K562 (cell line): ENCODE results near the gene USP50. TPM values are rescaled to one million over a fixed set of nuclear protein-coding genes. Genes with fewer than 3 reads are reported as not detected.

Experiments
- ATAC-seq: fragments of 200-7000 bp; cut with Tn5 transposase; 3 replicates; pipeline ENCODE4 v1.9.1; 2020; ENCODE audit warnings: moderate library complexity
- BruUV-seq: library from RNA; stranded (reverse); fragments of 400-500 nt; replicated peaks from 2 replicates; lab custom pipeline; 2021; lab: Mats Ljungman, UMichigan
- CTCF ChIA-PET: fragments of 300-600 bp; formaldehyde crosslinking; extraction: SDS; loops from one replicate; lab custom pipeline; 2021; ENCODE audit warnings: low intra/inter-chr PET ratio; lab: Yijun Ruan, JAX
- POLR2A ChIA-PET: fragments of 300-600, 350-650 bp; sonication (Branson Sonifier 250); formaldehyde crosslinking; extraction: SDS; loops from one replicate; lab custom pipeline; 2021; ENCODE audit warnings: antibody characterized with exemption, inconsistent platforms; lab: Yijun Ruan, JAX
- DNase-seq, 4 experiments: peaks; one replicate each; pipeline versions ENCODE4 v3.0.0 to v3.0.0-alpha.2; 2011 to 2018; ENCODE audit warnings: low spot score in 3 of 4, mixed read lengths in 3 of 4; ENCODE audit errors: extremely low read depth in 1 of 4
- FAIRE-seq: peaks from 2 replicates; lab custom pipeline; 2011; peaks lifted over from hg19 to GRCh38; lab: Jason Lieb, UNC
- H2AFZ ChIP-seq: 2 replicates; pipeline ENCODE4 v1.6.0; 2011; ENCODE audit warnings: low read depth, low read length, control low read depth, inconsistent platforms
- H3K27ac ChIP-seq: fragments of 200-600 bp; 3 replicates; pipeline ENCODE4 v1.8.0; 2011; ENCODE audit warnings: low read depth, mild to moderate bottlenecking, control low read depth, inconsistent platforms, low read length, moderate library complexity, mixed read lengths; ENCODE audit errors: extremely low read depth
- H3K27me3 ChIP-seq, 2 experiments: fragments of 300-600 bp in 1 of 2; 2 replicates in 1 of 2; 3 replicates in 1 of 2; pipeline versions ENCODE4 v1.6.0 to v1.8.0; 2011; ENCODE audit warnings: inconsistent platforms in 2 of 2, low read length in 2 of 2, mild to moderate bottlenecking in 1 of 2, mixed read lengths in 1 of 2, moderate library complexity in 1 of 2; ENCODE audit not compliant: control insufficient read depth in 2 of 2, insufficient read depth in 2 of 2
- H3K36me3 ChIP-seq: fragments of 300-600 bp; 3 replicates; pipeline ENCODE4 v1.8.0; 2011; ENCODE audit warnings: mild to moderate bottlenecking, low read length, inconsistent platforms; ENCODE audit not compliant: control insufficient read depth, insufficient read depth
- H3K4me1 ChIP-seq, 2 experiments: fragments of 200-600 bp in 1 of 2; replicated peaks in 1 of 2; 2 replicates in 1 of 2; 3 replicates in 1 of 2; pipeline versions ENCODE4 v1.5.1 to v1.8.0; 2011; ENCODE audit warnings: inconsistent platforms in 2 of 2, low read length in 2 of 2, mild to moderate bottlenecking in 1 of 2, mixed read lengths in 1 of 2, moderate library complexity in 1 of 2; ENCODE audit not compliant: control insufficient read depth in 2 of 2, insufficient read depth in 2 of 2
- H3K4me2 ChIP-seq: 2 replicates; pipeline ENCODE4 v1.6.1; 2011; ENCODE audit warnings: low read length, control low read depth, inconsistent platforms, mixed read lengths; ENCODE audit not compliant: insufficient read depth
- H3K4me3 ChIP-seq: fragments of 200-600 bp; sonication (generic), shearing (Covaris generic); 2 replicates; pipeline ENCODE4 v1.5.1; 2016; ENCODE audit warnings: control low read depth, inconsistent platforms
- H3K79me2 ChIP-seq: fragments of 200-600 bp; 3 replicates; pipeline ENCODE4 v1.8.0; 2011; ENCODE audit warnings: low read length, inconsistent platforms; ENCODE audit not compliant: control insufficient read depth, insufficient read depth
- H3K9ac ChIP-seq, 2 experiments: 2 replicates each; pipeline versions ENCODE4 v1.6.0 to v1.6.1; 2011; ENCODE audit warnings: low read depth in 2 of 2, low read length in 2 of 2, control low read depth in 1 of 2, inconsistent platforms in 1 of 2, mild to moderate bottlenecking in 1 of 2, mixed read lengths in 1 of 2; ENCODE audit not compliant: insufficient read depth in 1 of 2
- H3K9me1 ChIP-seq: one replicate; pipeline ENCODE4 v1.6.0; 2011; ENCODE audit warnings: inconsistent platforms, mild to moderate bottlenecking, low read length, moderate library complexity; ENCODE audit not compliant: control insufficient read depth, insufficient read depth
- H3K9me3 ChIP-seq: replicated peaks from 2 replicates; pipeline ENCODE4 v1.5.1; 2011; ENCODE audit warnings: low read depth, low read length, inconsistent platforms; ENCODE audit not compliant: control insufficient read depth, insufficient read depth
- H4K20me1 ChIP-seq: replicated peaks from 2 replicates; pipeline ENCODE4 v1.6.1; 2011; ENCODE audit warnings: low read length, inconsistent platforms, mixed read lengths; ENCODE audit not compliant: control insufficient read depth, insufficient read depth
- BCOR ChIP-seq: fragments of 450-650 bp; IDR thresholded peaks from 2 replicates; pipeline ENCODE4 v1.6.1; 2016
- HSF4 ChIP-seq: fragments of 250-450 bp; sonication (Bioruptor Pico); IDR thresholded peaks from 2 replicates; pipeline ENCODE4 v2.1.2; 2022; ENCODE audit warnings: mild to moderate bottlenecking, moderate library complexity, borderline replicate concordance
- KDM4B ChIP-seq, 2 experiments: fragments of 450-650 bp in 1 of 2; sonication (generic) in 1 of 2; IDR thresholded peaks; 2 replicates each; pipeline ENCODE4 v1.6.1; 2016 to 2017; ENCODE audit warnings: borderline replicate concordance in 2 of 2, antibody characterized with exemption in 1 of 2, low read depth in 1 of 2, mild to moderate bottlenecking in 1 of 2
- MLX ChIP-seq, 2 experiments: fragments of 450-650 bp in 1 of 2; sonication (generic) in 1 of 2; formaldehyde crosslinking; conservative IDR thresholded peaks; 2 replicates each; pipeline versions ENCODE4 v1.4.0 to v1.8.1; 2020 to 2022; ENCODE audit warnings: mild to moderate bottlenecking in 1 of 2, missing genetic modification reagents in 1 of 2
- MXI1 ChIP-seq: IDR thresholded peaks from 2 replicates; pipeline ENCODE4 v1.6.1; 2011; ENCODE audit warnings: low read depth, mild to moderate bottlenecking, improper control_type of control experiment, low read length
- POU5F1 ChIP-seq: fragments of 150-350 bp; IDR thresholded peaks from 2 replicates; pipeline ENCODE4 v1.6.1; 2014; ENCODE audit warnings: borderline replicate concordance, low read length, low read depth, mild to moderate bottlenecking; ENCODE audit not compliant: partially characterized antibody
- SETDB1 ChIP-seq: IDR thresholded peaks from one replicate; pipeline ENCODE4 v1.6.1; 2012; ENCODE audit warnings: low read length, control low read depth, inconsistent platforms
- STAG1 ChIP-seq: sonication (generic); formaldehyde crosslinking; IDR thresholded peaks from 2 replicates; pipeline ENCODE4 v1.5.0; 2020; ENCODE audit warnings: missing genetic modification reagents, borderline replicate concordance
- SUPT5H ChIP-seq: fragments of 450-650 bp; IDR thresholded peaks from 2 replicates; pipeline ENCODE4 v1.6.1; 2016
- TCFL5 ChIP-seq: fragments of 250-450 bp; sonication (Bioruptor Pico); conservative IDR thresholded peaks from 2 replicates; pipeline ENCODE4 v1.6.1; 2021; ENCODE audit warnings: mild to moderate bottlenecking, moderate library complexity, matching md5 sums
- TEAD4 ChIP-seq, 2 experiments: sonication (generic) in 1 of 2; formaldehyde crosslinking in 1 of 2; IDR thresholded peaks; 2 replicates each; pipeline versions ENCODE4 v1.6.1 to v1.8.0; 2012 to 2022; ENCODE audit warnings: borderline replicate concordance in 1 of 2, inconsistent platforms in 1 of 2, low read length in 1 of 2, mild to moderate bottlenecking in 1 of 2, missing genetic modification reagents in 1 of 2
- ZC3H8 ChIP-seq: fragments of 450-650 bp; IDR thresholded peaks from 2 replicates; pipeline ENCODE4 v1.6.1; 2017
- ZKSCAN1 ChIP-seq: fragments of 150-350 bp; IDR thresholded peaks from 2 replicates; pipeline ENCODE4 v1.6.1; 2016; ENCODE audit warnings: low read depth, low read length
- ZNF217 ChIP-seq: sonication (generic); formaldehyde crosslinking; IDR thresholded peaks from 2 replicates; pipeline ENCODE4 v1.8.0; 2022; ENCODE audit warnings: mild to moderate bottlenecking, missing genetic modification reagents
- ZNF76 ChIP-seq: fragments of 250-450 bp; sonication (Bioruptor Pico); IDR thresholded peaks from 2 replicates; pipeline ENCODE4 v1.4.0; 2020; ENCODE audit warnings: mild to moderate bottlenecking, moderate library complexity, borderline replicate concordance
- WGBS: fragments of 100-300 bp; shearing (Covaris generic); methylation state at CpG from one replicate; pipeline ENCODE4 v1.1.6; 2016; ENCODE audit warnings: low coverage, mixed read lengths; ENCODE audit not compliant: insufficient coverage; ENCODE audit errors: missing lambda C conversion rate; 5-methylcytosine and 5-hydroxymethylcytosine counted together
- in situ Hi-C: fragments of 300-500 bp; cut with MboI; formaldehyde crosslinking; loops from 4 replicates; pipeline ENCODE4 v1.15.0; 2018; ENCODE audit warnings: inconsistent platforms, mixed read lengths
- intact Hi-C: fragments of 100-400 bp; cut with micrococcal nuclease; formaldehyde crosslinking; loops from 2 replicates; pipeline ENCODE4 v1.14.2; 2022
- polyA plus RNA-seq, 8 experiments: library from polyadenylated mRNA; depleted of rRNA in 4 of 8; stranded (reverse) in 5 of 8; unstranded in 3 of 8; fragments of >200 nt; fragmentation: Nextera tagmentation in 2 of 8; fragmentation: Illumina TruSeq in 1 of 8; extraction: Ambion mirVana in 2 of 8; extraction: Trizol in 1 of 8; gene quantifications; 2 replicates each; pipeline versions ENCODE4 v1.2.1 to v1.2.3, GENCODE V29; 2011 to 2014; ENCODE audit warnings: inconsistent platforms in 1 of 8, missing spikeins in 1 of 8
- total RNA-seq, 7 experiments: library from RNA; depleted of rRNA in 6 of 7; stranded (reverse); fragments of >200 nt in 6 of 7; fragmentation: Illumina TruSeq in 2 of 7; extraction: Trizol in 2 of 7; gene quantifications; 2 replicates each; pipeline versions ENCODE4 v1.2.1 to v1.2.3, GENCODE V29; 2011 to 2021; ENCODE audit warnings: low replicate concordance in 1 of 7
- TF ChIP-seq, protein P1 (sequence below): sonication (generic); formaldehyde crosslinking; IDR thresholded peaks from 2 replicates; pipeline ENCODE4 v1.9.0; 2022; ENCODE audit warnings: mild to moderate bottlenecking, missing genetic modification reagents
- TF ChIP-seq, protein P2 (sequence below): fragments of 250-450 bp; sonication (Bioruptor Pico); IDR thresholded peaks from 2 replicates; pipeline ENCODE4 v1.5.1; 2021; ENCODE audit warnings: mild to moderate bottlenecking
- TF ChIP-seq, protein P3 (sequence below), 2 experiments: IDR thresholded peaks in 1 of 2; conservative IDR thresholded peaks in 1 of 2; 2 replicates each; pipeline ENCODE4 v1.6.1; 2016; ENCODE audit warnings: low read depth in 2 of 2, mild to moderate bottlenecking in 1 of 2, missing compliant biosample characterization in 1 of 2, missing genetic modification characterization in 1 of 2, moderate library complexity in 1 of 2

USP50 gene
- total and polyA plus RNA-seq, 9 of the 15 experiments (the other 6 are each of a cell fraction or from before 2014, with no cell fraction given), result not detected

DNA sequence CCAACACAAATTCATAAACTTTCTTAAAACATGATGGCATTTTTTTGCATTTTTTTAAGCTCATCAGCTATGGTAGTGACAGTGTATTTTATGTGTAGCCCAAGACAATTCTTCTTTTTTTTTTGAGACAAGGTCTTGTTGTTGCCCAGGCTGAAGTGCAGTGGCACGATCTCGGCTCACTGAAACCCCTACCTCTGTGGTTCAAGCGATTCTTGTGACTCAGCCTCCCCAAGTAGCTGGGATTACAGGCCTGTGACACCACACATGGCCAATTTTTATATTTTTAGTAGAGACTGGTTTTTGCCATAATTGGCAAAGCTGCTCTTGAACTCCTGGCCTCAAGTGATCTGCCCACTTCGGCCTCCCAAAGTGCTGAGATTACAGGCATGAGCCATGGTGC is 17.3 kb upstream of the USP50 start:
- ATAC-seq, result no peak
- Histone ChIP-seq H3K9ac (no peak overlapping the region), H4K20me1 (no peaks in the 10 kb centered on the region), H3K27me3 (no peaks in the 10 kb centered on the region), H3K4me3 (no peak overlapping the region), H3K4me2 (no peak overlapping the region), H3K79me2 (no peaks in the 10 kb centered on the region), H3K9me3 (no peaks in the 10 kb centered on the region), H2AFZ (no peak overlapping the region), H3K27ac (no peak overlapping the region), H3K4me1 (no peaks in the 10 kb centered on the region), H3K9me1 (no peaks in the 10 kb centered on the region), H3K36me3 (peaks cover 72% of the 10 kb centered on the region; the same call in 2 of the 3 replicates)
- WGBS, result 96% methylated on average over 4 of the region's 4 CpGs
- no TSS peak for BruUV-seq
- ChIA-PET POLR2A (interaction anchor here (1.2 kb wide), 1 partner anchor 9 kb away, joined by 4 read pairs; no protein-coding TSS in a partner anchor), CTCF (no interaction called here)
- no peak for DNase-seq
- no peak for FAIRE-seq
- TF ChIP-seq SUPT5H (no peak), ZKSCAN1 (no peak), ZNF76 (CRISPR knock-in tag) (no peak), BCOR (no peak), TCFL5 (CRISPR knock-in tag) (no peak), POU5F1 (no peak), ZNF217 (CRISPR knock-in tag) (no peak), MXI1 (no peak), MLX (CRISPR knock-in tag; conservative IDR thresholded peaks at IDR 0.05) (no peak), KDM4B (IDR thresholded peaks at IDR 0.05; ENCODE audit: borderline replicate concordance in 2 of 2, low read depth in 1 of 2) (no peak), HSF4 (no peak), ZC3H8 (no peak), STAG1 (CRISPR knock-in tag) (no peak), TEAD4 (IDR thresholded peaks at IDR 0.05; ENCODE audit: low read length) (no peak), TEAD4 (CRISPR knock-in tag; IDR thresholded peaks at IDR 0.05; ENCODE audit: borderline replicate concordance) (no peak), SETDB1 (no peak)
- TF ChIP-seq, protein P1, sequence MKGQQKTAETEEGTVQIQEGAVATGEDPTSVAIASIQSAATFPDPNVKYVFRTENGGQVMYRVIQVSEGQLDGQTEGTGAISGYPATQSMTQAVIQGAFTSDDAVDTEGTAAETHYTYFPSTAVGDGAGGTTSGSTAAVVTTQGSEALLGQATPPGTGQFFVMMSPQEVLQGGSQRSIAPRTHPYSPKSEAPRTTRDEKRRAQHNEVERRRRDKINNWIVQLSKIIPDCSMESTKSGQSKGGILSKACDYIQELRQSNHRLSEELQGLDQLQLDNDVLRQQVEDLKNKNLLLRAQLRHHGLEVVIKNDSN (CRISPR knock-in tag), result no peak
- TF ChIP-seq, protein P2, sequence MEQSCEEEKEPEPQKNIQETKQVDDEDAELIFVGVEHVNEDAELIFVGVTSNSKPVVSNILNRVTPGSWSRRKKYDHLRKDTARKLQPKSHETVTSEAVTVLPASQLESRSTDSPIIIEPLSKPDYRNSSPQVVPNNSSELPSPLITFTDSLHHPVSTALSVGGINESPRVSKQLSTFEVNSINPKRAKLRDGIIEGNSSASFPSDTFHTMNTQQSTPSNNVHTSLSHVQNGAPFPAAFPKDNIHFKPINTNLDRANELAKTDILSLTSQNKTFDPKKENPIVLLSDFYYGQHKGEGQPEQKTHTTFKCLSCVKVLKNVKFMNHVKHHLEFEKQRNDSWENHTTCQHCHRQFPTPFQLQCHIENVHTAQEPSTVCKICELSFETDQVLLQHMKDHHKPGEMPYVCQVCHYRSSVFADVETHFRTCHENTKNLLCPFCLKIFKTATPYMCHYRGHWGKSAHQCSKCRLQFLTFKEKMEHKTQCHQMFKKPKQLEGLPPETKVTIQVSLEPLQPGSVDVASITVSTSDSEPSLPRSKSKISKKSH (CRISPR knock-in tag), result no peak
- TF ChIP-seq, protein P3, sequence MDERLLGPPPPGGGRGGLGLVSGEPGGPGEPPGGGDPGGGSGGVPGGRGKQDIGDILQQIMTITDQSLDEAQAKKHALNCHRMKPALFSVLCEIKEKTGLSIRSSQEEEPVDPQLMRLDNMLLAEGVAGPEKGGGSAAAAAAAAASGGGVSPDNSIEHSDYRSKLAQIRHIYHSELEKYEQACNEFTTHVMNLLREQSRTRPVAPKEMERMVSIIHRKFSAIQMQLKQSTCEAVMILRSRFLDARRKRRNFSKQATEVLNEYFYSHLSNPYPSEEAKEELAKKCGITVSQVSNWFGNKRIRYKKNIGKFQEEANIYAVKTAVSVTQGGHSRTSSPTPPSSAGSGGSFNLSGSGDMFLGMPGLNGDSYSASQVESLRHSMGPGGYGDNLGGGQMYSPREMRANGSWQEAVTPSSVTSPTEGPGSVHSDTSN (CRISPR knock-in tag; IDR thresholded peaks at IDR 0.05; ENCODE audit: low read depth), result no peak
- TF ChIP-seq, protein P3 (tag; conservative IDR thresholded peaks at IDR 0.05; ENCODE audit: low read depth), result no peak
- intact Hi-C loops (no loop called here), in situ Hi-C loops (no loop called here)
